ENCODE data around the gene AMMECR1L.
"Not testable (repeated sequence)": the region's sequence is repeated elsewhere in the genome, so short reads cannot be mapped to it uniquely, and the experiment has no call there.

The AMMECR1L gene

DNA sequence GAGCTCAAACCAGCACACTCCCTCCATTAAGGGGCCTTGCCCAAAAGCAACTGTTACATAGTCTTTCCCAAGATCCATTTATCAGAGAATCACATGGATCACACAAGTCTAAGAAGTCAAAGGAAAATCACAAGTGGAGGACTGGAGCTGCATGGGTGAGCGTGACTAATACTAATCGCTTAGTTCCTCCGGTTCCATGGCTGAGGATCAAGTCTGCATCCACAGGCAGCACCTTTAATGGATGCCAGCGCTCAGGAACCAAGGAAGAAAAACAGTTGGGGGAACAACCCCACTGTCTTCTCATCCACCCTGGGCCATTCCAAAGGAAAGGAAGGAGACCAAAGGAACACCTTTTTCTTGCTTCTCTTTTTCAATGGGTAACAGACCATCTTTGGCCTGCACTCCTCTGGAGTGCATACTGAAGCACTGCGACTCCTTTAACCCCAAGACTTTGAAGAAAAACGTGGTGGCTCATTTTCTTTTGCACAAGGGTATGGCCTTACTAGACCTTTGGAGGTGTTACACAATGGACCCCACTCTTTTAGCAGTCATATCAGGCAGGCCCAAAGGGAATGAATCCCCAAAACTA lies 65.6 kb downstream of the AMMECR1L start:
- TF ChIP-seq, protein P1, sequence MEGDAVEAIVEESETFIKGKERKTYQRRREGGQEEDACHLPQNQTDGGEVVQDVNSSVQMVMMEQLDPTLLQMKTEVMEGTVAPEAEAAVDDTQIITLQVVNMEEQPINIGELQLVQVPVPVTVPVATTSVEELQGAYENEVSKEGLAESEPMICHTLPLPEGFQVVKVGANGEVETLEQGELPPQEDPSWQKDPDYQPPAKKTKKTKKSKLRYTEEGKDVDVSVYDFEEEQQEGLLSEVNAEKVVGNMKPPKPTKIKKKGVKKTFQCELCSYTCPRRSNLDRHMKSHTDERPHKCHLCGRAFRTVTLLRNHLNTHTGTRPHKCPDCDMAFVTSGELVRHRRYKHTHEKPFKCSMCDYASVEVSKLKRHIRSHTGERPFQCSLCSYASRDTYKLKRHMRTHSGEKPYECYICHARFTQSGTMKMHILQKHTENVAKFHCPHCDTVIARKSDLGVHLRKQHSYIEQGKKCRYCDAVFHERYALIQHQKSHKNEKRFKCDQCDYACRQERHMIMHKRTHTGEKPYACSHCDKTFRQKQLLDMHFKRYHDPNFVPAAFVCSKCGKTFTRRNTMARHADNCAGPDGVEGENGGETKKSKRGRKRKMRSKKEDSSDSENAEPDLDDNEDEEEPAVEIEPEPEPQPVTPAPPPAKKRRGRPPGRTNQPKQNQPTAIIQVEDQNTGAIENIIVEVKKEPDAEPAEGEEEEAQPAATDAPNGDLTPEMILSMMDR (IDR thresholded peaks at IDR 0.05; ENCODE audit: extremely low read depth, insufficient read depth, missing control alignments), result no peak
- in situ Hi-C loops (cut with MboI; ENCODE audit: low pct_unique_long_range_greater_than_20kb, low sequenced_read_pairs, unreplicated experiment), result no loop called here
- no peak for DNase-seq (ENCODE audit: low spot score)

DNA sequence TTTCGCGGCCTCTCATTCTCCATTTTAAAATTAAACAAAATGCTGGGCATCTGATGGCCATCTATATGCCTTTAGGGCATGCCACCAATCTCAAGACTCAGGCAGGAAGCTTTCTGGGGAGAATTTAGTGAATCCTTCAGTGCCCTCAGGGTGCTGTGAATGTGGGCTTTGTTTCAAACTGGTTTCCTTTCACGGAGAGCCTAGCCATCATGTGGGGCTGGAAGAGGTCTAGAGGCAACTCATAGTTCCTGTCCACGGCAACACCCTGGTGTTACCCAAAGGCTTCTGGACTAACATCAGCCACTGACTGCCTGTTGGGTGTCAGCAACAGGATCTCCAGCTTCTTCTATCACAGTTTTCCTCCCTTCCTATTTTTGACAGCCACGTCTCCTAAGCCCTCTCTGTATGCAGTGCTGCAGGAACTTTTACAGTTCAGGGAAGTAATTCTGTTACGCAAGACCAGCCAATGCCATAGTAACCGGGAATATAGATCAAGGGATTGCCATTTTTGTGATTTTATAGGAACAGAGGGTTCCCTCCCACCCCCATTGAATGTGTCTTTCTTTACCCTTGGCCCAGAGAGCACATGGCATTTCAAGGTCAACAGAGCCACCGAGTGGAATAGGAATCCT lies 66.8 kb downstream of the AMMECR1L start:
- in situ Hi-C loops (cut with MboI; ENCODE audit: low pct_unique_long_range_greater_than_20kb, low sequenced_read_pairs, unreplicated experiment), result no loop called here
- no peak for DNase-seq (ENCODE audit: low spot score)
- TF ChIP-seq, protein P1 (IDR thresholded peaks at IDR 0.05; ENCODE audit: extremely low read depth, insufficient read depth, missing control alignments), result no peak

DNA sequence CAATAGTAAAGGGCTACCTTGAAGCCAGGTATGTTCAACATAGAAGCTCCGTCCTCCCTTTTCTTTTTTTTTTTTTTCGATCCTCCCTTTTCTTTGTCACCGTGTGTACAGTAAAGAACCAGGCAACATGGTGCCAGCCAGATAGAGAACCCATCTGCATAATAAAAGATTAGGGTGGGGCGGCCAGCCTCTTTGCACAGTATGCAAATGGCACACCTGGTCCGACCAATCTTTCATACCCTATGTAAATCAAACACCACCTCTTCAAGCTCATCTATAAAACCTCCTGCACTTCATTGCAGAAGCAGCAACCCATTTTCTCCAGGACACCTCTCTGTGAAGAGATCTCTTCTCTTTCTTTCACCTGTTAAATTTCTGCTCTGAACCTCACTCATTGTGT lies 67.5 kb downstream of the AMMECR1L start:
- TF ChIP-seq, protein P1 (IDR thresholded peaks at IDR 0.05; ENCODE audit: extremely low read depth, insufficient read depth, missing control alignments), result no peak
- DNase-seq (ENCODE audit: low spot score), result no peak
- in situ Hi-C loops (cut with MboI; ENCODE audit: low pct_unique_long_range_greater_than_20kb, low sequenced_read_pairs, unreplicated experiment), result no loop called here

GRCh38 chr2:127814677-127815076 lies 71.1 kb downstream of the AMMECR1L start:
- no peak for DNase-seq (ENCODE audit: low spot score)
- in situ Hi-C loops (cut with MboI; ENCODE audit: low pct_unique_long_range_greater_than_20kb, low sequenced_read_pairs, unreplicated experiment), result no loop called here
- TF ChIP-seq, protein P1 (IDR thresholded peaks at IDR 0.05; ENCODE audit: extremely low read depth, insufficient read depth, missing control alignments), result no peak

DNA sequence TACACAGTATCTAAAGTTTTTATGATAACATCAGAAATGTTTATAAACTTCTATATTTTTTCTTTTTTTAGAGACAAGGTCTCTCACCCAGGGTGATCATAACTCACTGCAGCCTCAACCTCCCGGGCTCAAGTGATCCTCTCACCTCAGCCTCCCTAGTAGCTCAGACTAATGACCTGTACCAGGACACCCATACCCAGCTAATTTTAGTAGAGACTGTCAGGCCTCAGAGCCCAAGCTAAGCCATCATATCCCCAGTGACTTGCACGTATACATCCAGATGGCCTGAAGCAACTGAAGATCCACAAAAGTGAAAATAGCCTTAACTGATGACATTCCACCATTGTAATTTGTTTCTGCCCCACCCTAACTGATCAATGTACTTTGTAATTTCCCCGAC lies 73.3 kb downstream of the AMMECR1L start:
- in situ Hi-C loops (cut with MboI; ENCODE audit: low pct_unique_long_range_greater_than_20kb, low sequenced_read_pairs, unreplicated experiment); DNase-seq (ENCODE audit: low spot score): not testable (repeated sequence)

All from GM13977 (cell line).